Liver (tissue), 9 donors: ENCODE results near the gene PLAAT5. TPM values are rescaled to one million over a fixed set of nuclear protein-coding genes. Genes with fewer than 3 reads are reported as not detected.

Experiments
- DNase-seq: peaks from one replicate; pipeline ENCODE4 v3.0.0-alpha.2; 2017; ENCODE audit warnings: low spot score
- H3K27ac ChIP-seq, 2 donors: one replicate each; pipeline ENCODE4 v1.7.0; 2013; ENCODE audit warnings: inconsistent platforms in 2 of 2, low read length in 2 of 2, control low read depth in 1 of 2, low read depth in 1 of 2, mild to moderate bottlenecking in 1 of 2
- H3K27me3 ChIP-seq, 4 donors: one replicate each; pipeline versions ENCODE4 v1.6.1 to v1.7.0; 2013; ENCODE audit warnings: low read length in 3 of 4, inconsistent platforms in 1 of 4, mild to moderate bottlenecking in 1 of 4, moderate library complexity in 1 of 4; ENCODE audit not compliant: control insufficient read depth in 4 of 4, insufficient read depth in 4 of 4
- H3K36me3 ChIP-seq, 4 donors: one replicate each; pipeline versions ENCODE4 v1.6.1 to v1.7.0; 2013; ENCODE audit warnings: low read length in 3 of 4, mild to moderate bottlenecking in 3 of 4, low read depth in 1 of 4, moderate library complexity in 1 of 4; ENCODE audit not compliant: control insufficient read depth in 4 of 4, insufficient read depth in 3 of 4
- H3K4me1 ChIP-seq, 4 donors: one replicate each; pipeline versions ENCODE4 v1.6.1 to v1.7.0; 2013; ENCODE audit warnings: low read length in 3 of 4, mild to moderate bottlenecking in 3 of 4, moderate library complexity in 1 of 4; ENCODE audit not compliant: control insufficient read depth in 4 of 4, insufficient read depth in 4 of 4
- H3K4me3 ChIP-seq, 3 donors: one replicate each; pipeline versions ENCODE4 v1.6.1 to v1.7.0; 2013; ENCODE audit warnings: low read length in 3 of 3, control low read depth in 1 of 3, low read depth in 1 of 3, mild to moderate bottlenecking in 1 of 3
- H3K9ac ChIP-seq, 2 donors: one replicate each; pipeline ENCODE4 v1.7.0; 2013; ENCODE audit warnings: low read length in 2 of 2, mild to moderate bottlenecking in 2 of 2, moderate library complexity in 2 of 2, control low read depth in 1 of 2, low read depth in 1 of 2
- H3K9me3 ChIP-seq, 4 donors: one replicate each; pipeline versions ENCODE4 v1.6.1 to v1.7.0; 2013; ENCODE audit warnings: low read length in 3 of 4; ENCODE audit not compliant: control insufficient read depth in 4 of 4
- CTCF ChIP-seq: fragments of 150-350 bp; IDR thresholded peaks from 2 replicates; pipeline ENCODE4 v1.5.1; 2017; ENCODE audit warnings: improper control_type of control experiment, low read depth, low read length; ENCODE audit not compliant: missing input control
- EGR1 ChIP-seq, 2 donors: IDR thresholded peaks; 2 replicates each; pipeline ENCODE4 v1.6.1; 2016 to 2018; ENCODE audit warnings: antibody characterized with exemption in 2 of 2, low read depth in 2 of 2
- FOXA1 ChIP-seq: IDR thresholded peaks from 2 replicates; pipeline ENCODE4 v1.6.1; 2016; ENCODE audit warnings: antibody characterized with exemption
- FOXA2 ChIP-seq: IDR thresholded peaks from 2 replicates; pipeline ENCODE4 v1.6.1; 2016; ENCODE audit warnings: antibody characterized with exemption
- GABPA ChIP-seq, 2 donors: IDR thresholded peaks in 1 of 2; conservative IDR thresholded peaks in 1 of 2; 2 replicates each; pipeline ENCODE4 v1.6.1; 2016; ENCODE audit warnings: antibody characterized with exemption in 2 of 2, mild to moderate bottlenecking in 1 of 2, moderate library complexity in 1 of 2
- HNF4A ChIP-seq, 2 donors: conservative IDR thresholded peaks; 2 replicates each; pipeline ENCODE4 v1.6.1; 2016; ENCODE audit warnings: antibody characterized with exemption in 2 of 2, mild to moderate bottlenecking in 2 of 2
- HNF4G ChIP-seq: IDR thresholded peaks from 2 replicates; pipeline ENCODE4 v1.6.1; 2016; ENCODE audit warnings: antibody characterized with exemption
- JUND ChIP-seq, 2 donors: IDR thresholded peaks; 2 replicates each; pipeline ENCODE4 v1.6.1; 2016; ENCODE audit warnings: antibody characterized with exemption in 2 of 2
- NR2F2 ChIP-seq: IDR thresholded peaks from 2 replicates; pipeline ENCODE4 v1.6.1; 2016; ENCODE audit warnings: antibody characterized with exemption
- RAD21 ChIP-seq, 2 donors: IDR thresholded peaks; 2 replicates each; pipeline ENCODE4 v1.6.1; 2016; ENCODE audit warnings: antibody characterized with exemption in 2 of 2, mild to moderate bottlenecking in 2 of 2
- RXRA ChIP-seq, 2 donors: IDR thresholded peaks; 2 replicates each; pipeline ENCODE4 v1.6.1; 2017 to 2018; ENCODE audit warnings: antibody characterized with exemption in 2 of 2, mild to moderate bottlenecking in 1 of 2
- SP1 ChIP-seq: IDR thresholded peaks from 2 replicates; pipeline ENCODE4 v1.6.1; 2018; ENCODE audit warnings: antibody characterized with exemption, mild to moderate bottlenecking
- TAF1 ChIP-seq: conservative IDR thresholded peaks from 2 replicates; pipeline ENCODE4 v1.6.1; 2016; ENCODE audit warnings: antibody characterized with exemption, mild to moderate bottlenecking
- YY1 ChIP-seq: IDR thresholded peaks from 2 replicates; pipeline ENCODE4 v1.6.1; 2016; ENCODE audit warnings: antibody characterized with exemption, mild to moderate bottlenecking
- WGBS: extraction: QIAGEN DNeasy Blood & Tissue Kit; methylation state at CpG from one replicate; pipeline ENCODE4 v1.1.7; 2013; 5-methylcytosine and 5-hydroxymethylcytosine counted together
- polyA plus RNA-seq, 2 donors: library from polyadenylated mRNA; stranded (reverse) in 1 of 2; unstranded in 1 of 2; fragments of 200-250 nt in 1 of 2; fragments of >200 nt in 1 of 2; fragmentation: Nextera tagmentation in 1 of 2; extraction: Ambion mirVana in 1 of 2; gene quantifications; one replicate each; pipeline versions ENCODE4 v1.2.1 to v1.2.3, GENCODE V29; 2013 to 2015
- total RNA-seq, 2 donors: library from RNA; depleted of rRNA; stranded (reverse); fragments of >200 nt; gene quantifications; one replicate each; pipeline ENCODE4 v1.2.3, GENCODE V29; 2014
- TF ChIP-seq, protein P1 (sequence below): IDR thresholded peaks from 2 replicates; pipeline ENCODE4 v1.6.1; 2016; ENCODE audit warnings: antibody characterized with exemption
- TF ChIP-seq, protein P2 (sequence below): IDR thresholded peaks from 2 replicates; pipeline ENCODE4 v1.6.1; 2016; ENCODE audit warnings: antibody characterized with exemption, mild to moderate bottlenecking
- TF ChIP-seq, protein P3 (sequence below): IDR thresholded peaks from 2 replicates; pipeline ENCODE4 v1.6.1; 2016; ENCODE audit warnings: antibody characterized with exemption
- TF ChIP-seq, protein P4 (sequence below): IDR thresholded peaks from 2 replicates; pipeline ENCODE4 v1.6.1; 2016; ENCODE audit warnings: antibody characterized with exemption
- donor health status: healthy.
- donor health status: healthy.
- donor health status: healthy.
- donor health status: healthy.
- donor health status: healthy.

PLAAT5 gene
- total RNA-seq (1 to 10 TPM in 1 of 2 donors, not detected in 1; 1.4 TPM), polyA plus RNA-seq (under 1 TPM in 1 of 2 donors, not detected in 1; 0.03 TPM)

GRCh38 chr11:63490551-63491239 lies at the start of gene PLAAT5:
TSS of gene PLAAT5 (minus strand) at chr11:63491167. CDS start at chr11:63491034, 133 bp downstream.
- Histone ChIP-seq H3K27me3 (no peaks in the 10 kb centered on the region), H3K4me1 (peaks cover 3 to 26% (median 22%) of the 10 kb centered on the region in 4 donors), H3K4me3 (peak within 1 kb of the TSS; percentile 13 to 53 (median 24)), H3K36me3 (no peaks in the 10 kb centered on the region), H3K9ac (no peak within 1 kb of the TSS), H3K9me3 (no peaks in the 10 kb centered on the region), H3K27ac (no peak within 1 kb of the TSS)
- 19% methylated on average over 60 of the region's 60 CpGs for WGBS
- TF ChIP-seq GABPA (IDR thresholded peaks at IDR 0.05 in 1 of 2, conservative IDR thresholded peaks at IDR 0.05 in 1 of 2) (no peak), FOXA1 (no peak), RXRA (IDR thresholded peaks at IDR 0.05) (no peak)
- TF ChIP-seq, protein P1, sequence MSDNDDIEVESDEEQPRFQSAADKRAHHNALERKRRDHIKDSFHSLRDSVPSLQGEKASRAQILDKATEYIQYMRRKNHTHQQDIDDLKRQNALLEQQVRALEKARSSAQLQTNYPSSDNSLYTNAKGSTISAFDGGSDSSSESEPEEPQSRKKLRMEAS = no peak
- peak; percentile 63 for DNase-seq

DNA sequence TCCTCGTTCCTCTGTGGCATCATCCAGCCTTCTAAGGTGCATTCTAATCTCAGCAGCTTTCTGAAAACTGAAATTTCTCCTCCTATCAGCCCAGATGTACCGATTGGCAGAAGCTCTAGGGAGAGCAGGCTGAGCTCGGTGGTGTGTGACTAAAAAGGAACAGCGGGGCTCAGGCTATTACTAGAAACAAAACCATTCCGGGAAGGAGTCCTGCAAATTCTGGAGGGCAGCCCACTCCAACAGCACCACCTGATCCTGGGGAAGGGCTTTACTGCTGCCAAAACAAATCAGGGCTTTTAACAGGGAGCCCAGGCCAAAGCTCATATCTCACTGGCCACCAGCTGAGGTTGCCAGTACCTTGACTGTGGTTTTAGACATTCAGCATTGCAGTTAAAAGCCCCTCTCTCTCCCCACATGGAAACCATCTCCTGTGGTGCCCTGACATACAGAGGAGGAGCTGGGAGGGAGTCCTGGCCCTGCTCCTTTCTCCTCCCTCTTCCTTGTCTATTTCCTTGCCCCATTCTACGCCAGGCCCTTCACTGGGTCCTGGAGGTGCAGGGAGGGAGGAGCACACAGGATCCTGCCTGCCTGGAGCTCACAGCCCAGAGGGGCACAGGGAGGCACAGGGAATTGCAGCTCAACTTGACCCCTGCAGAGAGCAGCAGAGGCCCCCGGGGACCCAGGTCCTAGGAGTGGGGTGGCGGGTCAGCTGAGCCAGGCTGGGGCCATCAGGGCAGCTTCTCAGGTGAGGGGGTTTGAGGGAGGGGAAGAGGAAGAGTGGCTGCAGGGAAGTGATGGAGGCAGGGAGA lies 46.5 kb upstream of the PLAAT5 start:
- no peak for DNase-seq
- H3K36me3 ChIP-seq = peaks cover 0 to 2% (median 0%) of the 10 kb centered on the region in 4 donors
- peak overlapping the region; percentile 50 to 84 (median 83) for H3K4me3 ChIP-seq
- H3K4me1 ChIP-seq = peaks cover 9 to 22% (median 16%) of the 10 kb centered on the region in 4 donors
- TF ChIP-seq JUND (IDR thresholded peaks at IDR 0.05) (no peak), RAD21 (IDR thresholded peaks at IDR 0.05) (peak; percentile 35 to 59), FOXA1 (no peak), CTCF (no peak), NR2F2 (no peak), HNF4G (no peak), SP1 (peak; percentile 37), HNF4A (conservative IDR thresholded peaks at IDR 0.05) (peak in 1 of 2 donors; percentile 68), FOXA2 (no peak), GABPA (IDR thresholded peaks at IDR 0.05 in 1 of 2, conservative IDR thresholded peaks at IDR 0.05 in 1 of 2) (no peak), TAF1 (peak; percentile 38), YY1 (no peak), EGR1 (IDR thresholded peaks at IDR 0.05; ENCODE audit: low read depth in 2 of 2) (no peak), RXRA (IDR thresholded peaks at IDR 0.05) (peak; percentile 20 to 60)
- TF ChIP-seq, protein P1 = no peak
- TF ChIP-seq, protein P2, sequence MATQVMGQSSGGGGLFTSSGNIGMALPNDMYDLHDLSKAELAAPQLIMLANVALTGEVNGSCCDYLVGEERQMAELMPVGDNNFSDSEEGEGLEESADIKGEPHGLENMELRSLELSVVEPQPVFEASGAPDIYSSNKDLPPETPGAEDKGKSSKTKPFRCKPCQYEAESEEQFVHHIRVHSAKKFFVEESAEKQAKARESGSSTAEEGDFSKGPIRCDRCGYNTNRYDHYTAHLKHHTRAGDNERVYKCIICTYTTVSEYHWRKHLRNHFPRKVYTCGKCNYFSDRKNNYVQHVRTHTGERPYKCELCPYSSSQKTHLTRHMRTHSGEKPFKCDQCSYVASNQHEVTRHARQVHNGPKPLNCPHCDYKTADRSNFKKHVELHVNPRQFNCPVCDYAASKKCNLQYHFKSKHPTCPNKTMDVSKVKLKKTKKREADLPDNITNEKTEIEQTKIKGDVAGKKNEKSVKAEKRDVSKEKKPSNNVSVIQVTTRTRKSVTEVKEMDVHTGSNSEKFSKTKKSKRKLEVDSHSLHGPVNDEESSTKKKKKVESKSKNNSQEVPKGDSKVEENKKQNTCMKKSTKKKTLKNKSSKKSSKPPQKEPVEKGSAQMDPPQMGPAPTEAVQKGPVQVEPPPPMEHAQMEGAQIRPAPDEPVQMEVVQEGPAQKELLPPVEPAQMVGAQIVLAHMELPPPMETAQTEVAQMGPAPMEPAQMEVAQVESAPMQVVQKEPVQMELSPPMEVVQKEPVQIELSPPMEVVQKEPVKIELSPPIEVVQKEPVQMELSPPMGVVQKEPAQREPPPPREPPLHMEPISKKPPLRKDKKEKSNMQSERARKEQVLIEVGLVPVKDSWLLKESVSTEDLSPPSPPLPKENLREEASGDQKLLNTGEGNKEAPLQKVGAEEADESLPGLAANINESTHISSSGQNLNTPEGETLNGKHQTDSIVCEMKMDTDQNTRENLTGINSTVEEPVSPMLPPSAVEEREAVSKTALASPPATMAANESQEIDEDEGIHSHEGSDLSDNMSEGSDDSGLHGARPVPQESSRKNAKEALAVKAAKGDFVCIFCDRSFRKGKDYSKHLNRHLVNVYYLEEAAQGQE = no peak
- TF ChIP-seq, protein P3, sequence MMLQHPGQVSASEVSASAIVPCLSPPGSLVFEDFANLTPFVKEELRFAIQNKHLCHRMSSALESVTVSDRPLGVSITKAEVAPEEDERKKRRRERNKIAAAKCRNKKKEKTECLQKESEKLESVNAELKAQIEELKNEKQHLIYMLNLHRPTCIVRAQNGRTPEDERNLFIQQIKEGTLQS = peak; percentile 55
- TF ChIP-seq, protein P4, sequence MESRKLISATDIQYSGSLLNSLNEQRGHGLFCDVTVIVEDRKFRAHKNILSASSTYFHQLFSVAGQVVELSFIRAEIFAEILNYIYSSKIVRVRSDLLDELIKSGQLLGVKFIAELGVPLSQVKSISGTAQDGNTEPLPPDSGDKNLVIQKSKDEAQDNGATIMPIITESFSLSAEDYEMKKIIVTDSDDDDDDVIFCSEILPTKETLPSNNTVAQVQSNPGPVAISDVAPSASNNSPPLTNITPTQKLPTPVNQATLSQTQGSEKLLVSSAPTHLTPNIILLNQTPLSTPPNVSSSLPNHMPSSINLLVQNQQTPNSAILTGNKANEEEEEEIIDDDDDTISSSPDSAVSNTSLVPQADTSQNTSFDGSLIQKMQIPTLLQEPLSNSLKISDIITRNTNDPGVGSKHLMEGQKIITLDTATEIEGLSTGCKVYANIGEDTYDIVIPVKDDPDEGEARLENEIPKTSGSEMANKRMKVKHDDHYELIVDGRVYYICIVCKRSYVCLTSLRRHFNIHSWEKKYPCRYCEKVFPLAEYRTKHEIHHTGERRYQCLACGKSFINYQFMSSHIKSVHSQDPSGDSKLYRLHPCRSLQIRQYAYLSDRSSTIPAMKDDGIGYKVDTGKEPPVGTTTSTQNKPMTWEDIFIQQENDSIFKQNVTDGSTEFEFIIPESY = no peak
- no peaks in the 10 kb centered on the region for H3K9me3 ChIP-seq
- 29% methylated on average over 8 of the region's 8 CpGs for WGBS
- no peaks in the 10 kb centered on the region for H3K27me3 ChIP-seq
- H3K9ac ChIP-seq = peak overlapping the region; percentile 79 to 93
- H3K27ac ChIP-seq = peak overlapping the region; percentile 94 to 98
